ENCODE measurements around the gene DNAJA1.

GRCh38 chr9:33046061-33046460 is 21.0 kb downstream of the DNAJA1 start:
- TF ChIP-seq, protein P1, sequence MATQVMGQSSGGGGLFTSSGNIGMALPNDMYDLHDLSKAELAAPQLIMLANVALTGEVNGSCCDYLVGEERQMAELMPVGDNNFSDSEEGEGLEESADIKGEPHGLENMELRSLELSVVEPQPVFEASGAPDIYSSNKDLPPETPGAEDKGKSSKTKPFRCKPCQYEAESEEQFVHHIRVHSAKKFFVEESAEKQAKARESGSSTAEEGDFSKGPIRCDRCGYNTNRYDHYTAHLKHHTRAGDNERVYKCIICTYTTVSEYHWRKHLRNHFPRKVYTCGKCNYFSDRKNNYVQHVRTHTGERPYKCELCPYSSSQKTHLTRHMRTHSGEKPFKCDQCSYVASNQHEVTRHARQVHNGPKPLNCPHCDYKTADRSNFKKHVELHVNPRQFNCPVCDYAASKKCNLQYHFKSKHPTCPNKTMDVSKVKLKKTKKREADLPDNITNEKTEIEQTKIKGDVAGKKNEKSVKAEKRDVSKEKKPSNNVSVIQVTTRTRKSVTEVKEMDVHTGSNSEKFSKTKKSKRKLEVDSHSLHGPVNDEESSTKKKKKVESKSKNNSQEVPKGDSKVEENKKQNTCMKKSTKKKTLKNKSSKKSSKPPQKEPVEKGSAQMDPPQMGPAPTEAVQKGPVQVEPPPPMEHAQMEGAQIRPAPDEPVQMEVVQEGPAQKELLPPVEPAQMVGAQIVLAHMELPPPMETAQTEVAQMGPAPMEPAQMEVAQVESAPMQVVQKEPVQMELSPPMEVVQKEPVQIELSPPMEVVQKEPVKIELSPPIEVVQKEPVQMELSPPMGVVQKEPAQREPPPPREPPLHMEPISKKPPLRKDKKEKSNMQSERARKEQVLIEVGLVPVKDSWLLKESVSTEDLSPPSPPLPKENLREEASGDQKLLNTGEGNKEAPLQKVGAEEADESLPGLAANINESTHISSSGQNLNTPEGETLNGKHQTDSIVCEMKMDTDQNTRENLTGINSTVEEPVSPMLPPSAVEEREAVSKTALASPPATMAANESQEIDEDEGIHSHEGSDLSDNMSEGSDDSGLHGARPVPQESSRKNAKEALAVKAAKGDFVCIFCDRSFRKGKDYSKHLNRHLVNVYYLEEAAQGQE (IDR thresholded peaks at IDR 0.05; ENCODE audit: insufficient read depth in 1 of 2, low read depth in 2 of 2, low read length in 2 of 2), result no peak
- TF ChIP-seq SIN3A (IDR thresholded peaks at IDR 0.05; ENCODE audit: borderline replicate concordance, insufficient read depth, low read length) (no peak), POLR2AphosphoS5 (IDR thresholded peaks at IDR 0.05; ENCODE audit: low read depth, low read length) (no peak)

All from PFSK-1 (cell line).